Occipital lobe (tissue), 2 donors: ENCODE results near the gene SASH1. TPM values are rescaled to one million over a fixed set of nuclear protein-coding genes. Genes with fewer than 3 reads are reported as not detected.

ENCODE experiments used
- DNase-seq: peaks from one replicate; lab custom pipeline; 2025; lab: John Stamatoyannopoulos, UW
- total RNA-seq: library from RNA; depleted of rRNA; stranded (reverse); fragments of >200 nt; gene quantifications from one replicate; pipeline ENCODE4 v1.2.3, GENCODE V29; 2014

Gene SASH1
- total RNA-seq, 1 donor from 2014 or later, result 25.4 TPM

DNA sequence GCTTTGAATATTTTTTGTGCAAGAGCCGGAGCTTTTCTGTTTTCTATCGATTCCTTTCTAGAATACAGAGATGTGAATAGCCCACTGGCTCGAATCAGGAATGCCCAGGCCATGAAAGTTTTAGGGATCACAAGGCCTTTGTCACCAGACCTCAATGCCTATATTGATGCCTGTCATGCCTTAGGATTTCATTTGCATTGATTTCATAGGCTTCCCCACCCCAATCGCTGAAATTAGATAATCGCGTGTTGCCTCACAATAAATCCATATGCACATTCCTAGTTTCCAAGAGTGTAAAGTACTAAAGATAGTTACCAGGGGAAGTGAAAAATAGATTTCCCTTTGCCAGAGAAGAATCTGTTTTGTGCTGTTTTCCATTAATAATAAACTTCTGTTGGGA is 150.8 kb downstream of the SASH1 start:
- no peak for DNase-seq

DNA sequence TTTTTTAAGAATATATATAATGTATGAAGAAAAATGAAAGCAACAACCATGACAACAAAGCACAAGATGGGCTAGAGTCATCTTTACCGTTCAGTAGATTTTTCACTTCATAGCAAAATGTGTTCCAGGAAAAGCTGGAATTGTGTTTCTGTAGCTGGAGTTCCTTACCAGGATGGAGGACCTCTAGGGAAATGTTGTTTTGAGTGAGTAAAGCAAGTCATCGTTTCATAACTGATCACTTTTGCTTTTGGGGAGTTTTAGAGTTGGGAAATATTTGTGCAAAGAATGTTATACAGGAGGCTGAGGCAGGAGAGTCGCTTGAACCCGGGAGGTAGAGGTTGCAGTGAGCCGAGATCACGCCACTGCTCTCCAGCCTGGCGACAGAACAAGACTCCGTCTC is 151.6 kb downstream of the SASH1 start:
- DNase-seq, result no peak

DNA sequence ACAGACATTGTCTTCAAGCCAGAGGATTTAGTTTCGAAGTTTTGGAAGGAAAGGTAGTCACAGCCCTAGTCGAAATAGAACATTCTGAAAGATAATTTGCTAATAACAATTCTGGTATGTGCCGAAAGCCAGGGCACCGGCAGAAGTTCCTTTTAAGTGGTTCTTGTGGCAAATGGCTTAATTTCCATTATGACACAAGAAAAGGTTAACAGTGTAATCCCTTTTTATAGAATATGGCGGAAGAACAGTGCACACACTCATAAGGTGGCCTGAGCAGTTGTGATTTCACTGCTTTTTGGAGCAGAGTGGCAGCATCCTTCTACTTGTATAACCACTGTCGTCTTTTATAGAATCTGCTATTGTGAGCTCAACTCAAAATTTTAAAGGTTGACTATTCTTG is 152.4 kb downstream of the SASH1 start:
- no peak for DNase-seq

DNA sequence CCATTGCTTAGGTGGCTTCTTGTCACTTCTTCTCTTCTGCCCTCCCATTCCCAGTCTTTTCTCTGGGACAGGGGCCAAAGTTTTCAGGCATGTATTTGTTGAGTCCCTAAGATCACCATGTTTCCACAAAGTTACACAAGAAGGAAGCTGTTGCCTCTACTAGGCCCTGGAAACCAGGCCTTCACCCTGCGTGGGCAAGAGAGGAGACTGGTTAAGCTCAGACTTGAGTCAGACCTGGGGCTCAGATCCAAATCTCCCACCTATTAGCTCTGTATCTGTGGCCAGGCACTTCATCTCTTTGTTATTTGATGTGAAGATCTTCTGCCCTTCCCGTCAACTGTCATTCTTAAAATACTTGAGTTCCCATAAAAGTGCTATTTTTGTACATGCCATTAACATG is 154.6 kb downstream of the SASH1 start:
- no peak for DNase-seq

DNA sequence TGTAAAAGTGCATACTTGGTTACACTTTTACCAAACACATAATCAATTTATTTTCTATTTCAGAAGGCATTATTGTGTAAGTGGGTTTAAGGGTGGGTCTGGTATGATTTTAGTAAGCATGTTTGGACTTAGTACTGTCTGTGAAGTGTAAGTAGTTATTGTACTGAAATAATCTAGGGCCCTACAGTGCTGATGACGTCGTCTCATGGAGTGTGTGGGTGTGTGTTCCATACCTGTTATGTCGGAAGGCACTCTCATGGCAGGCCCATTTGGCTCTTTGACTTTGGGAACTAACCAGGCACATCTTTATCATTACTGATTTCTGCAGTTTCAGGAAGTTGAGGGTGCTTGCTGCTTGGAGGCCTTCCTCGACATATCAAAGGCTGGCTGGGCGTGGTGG is 155.1 kb downstream of the SASH1 start:
- no peak for DNase-seq

DNA sequence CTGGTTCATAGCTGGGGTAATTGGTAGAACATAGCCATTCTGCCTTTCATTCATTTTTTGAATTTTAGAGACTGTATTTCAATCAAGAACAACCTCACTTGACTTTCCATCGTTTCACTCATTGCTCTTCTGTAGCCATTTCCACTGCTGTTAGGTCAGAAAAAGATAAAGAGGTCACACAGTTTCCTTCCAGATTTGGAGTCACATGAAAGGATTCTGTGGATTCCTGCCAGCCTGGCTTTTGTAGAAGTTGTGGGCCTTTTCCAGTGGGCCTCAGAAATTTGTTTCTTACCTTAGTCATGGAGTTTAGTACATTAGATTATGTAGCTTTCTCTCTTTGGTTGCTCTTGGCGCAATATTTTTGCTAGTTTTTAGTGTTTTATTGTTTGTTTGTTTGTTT is 157.8 kb downstream of the SASH1 start:
- DNase-seq, result no peak

DNA sequence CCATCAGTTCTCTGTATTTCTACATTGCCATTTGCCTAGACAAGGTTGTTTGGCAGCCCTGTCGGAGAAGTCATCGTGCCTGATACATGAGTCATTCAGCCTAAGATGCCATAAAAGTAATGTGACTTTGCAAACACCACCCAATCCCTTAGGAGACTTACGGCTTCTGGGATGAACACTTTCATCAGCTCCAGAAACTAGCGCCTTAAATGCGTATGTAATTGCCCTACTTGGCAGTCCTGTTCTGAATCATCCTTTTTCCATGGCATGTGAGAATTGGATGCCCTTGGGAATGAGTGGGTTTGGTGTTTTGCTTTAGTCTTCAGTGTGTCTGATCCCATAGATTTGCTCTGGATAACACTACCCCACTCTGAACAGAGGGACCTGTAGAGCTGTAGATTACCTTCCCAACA is 158.5 kb downstream of the SASH1 start:
- no peak for DNase-seq

DNA sequence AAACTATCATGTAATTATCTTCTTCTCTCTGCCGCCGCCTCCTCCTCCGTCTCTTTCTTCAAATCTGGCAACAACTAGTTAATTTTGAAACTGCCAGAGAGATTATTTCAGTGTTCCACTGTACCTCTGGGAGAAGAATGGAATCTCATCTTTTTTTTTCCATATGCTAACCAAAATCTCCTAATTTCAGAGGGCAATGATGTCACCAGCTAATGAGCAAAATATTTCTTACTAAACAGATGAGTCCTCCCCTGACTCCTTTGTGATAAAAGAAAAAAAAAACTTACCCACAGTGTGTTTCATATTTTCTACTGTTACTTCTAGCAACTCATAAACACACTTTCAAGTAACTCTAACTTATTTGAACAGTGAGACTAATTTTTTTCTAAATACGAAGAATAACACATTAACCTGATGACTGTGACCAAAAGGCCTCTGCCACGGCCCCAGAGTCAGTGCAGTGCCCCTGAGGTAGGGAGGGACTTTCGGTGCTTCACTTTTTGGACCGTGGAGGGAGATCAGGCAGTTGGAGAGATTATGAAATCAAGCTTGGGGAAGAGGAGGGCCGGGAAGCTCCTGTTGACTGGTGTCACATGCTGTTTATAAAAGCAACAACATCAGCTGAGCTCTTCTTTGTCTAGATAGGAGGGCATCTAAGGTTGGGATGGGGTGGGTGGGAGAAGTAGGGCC is 159.6 kb downstream of the SASH1 start:
- no peak for DNase-seq

DNA sequence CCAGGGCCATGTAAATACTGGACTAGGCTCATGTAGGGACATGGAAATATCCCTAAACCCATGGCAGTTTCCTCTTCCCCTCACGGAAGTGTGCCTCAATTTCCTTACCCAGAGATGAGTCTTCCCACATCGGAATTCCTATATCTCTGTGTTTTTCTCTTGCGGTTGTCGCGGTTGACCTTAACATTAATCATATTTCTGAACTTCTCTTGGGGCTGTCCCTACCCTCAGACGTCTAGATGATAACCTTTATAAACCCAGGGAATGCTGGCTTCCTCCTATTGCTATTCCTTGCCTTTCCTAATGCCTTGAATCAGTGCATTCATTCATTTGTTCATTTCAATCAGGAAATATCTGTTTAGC is 160.1 kb downstream of the SASH1 start:
- DNase-seq, result no peak

DNA sequence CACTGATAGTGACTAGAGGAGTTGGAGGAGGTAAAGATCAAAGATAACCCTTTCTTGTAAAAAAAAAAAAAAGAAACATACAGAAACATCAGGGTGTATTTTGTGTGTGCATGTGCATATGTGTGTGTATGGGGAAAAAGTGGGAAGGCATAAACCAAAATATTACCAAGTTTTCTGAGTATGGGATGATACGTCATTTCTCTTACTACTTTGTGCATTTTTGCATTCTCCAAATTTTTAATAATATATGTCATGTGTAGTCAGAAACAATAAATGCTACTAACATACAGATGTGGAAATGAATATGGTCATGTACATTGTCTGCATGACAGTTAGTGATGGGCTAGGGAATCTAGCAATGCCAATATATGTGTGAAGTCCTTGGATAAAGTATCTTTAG is 161.1 kb downstream of the SASH1 start:
- no peak for DNase-seq

DNA sequence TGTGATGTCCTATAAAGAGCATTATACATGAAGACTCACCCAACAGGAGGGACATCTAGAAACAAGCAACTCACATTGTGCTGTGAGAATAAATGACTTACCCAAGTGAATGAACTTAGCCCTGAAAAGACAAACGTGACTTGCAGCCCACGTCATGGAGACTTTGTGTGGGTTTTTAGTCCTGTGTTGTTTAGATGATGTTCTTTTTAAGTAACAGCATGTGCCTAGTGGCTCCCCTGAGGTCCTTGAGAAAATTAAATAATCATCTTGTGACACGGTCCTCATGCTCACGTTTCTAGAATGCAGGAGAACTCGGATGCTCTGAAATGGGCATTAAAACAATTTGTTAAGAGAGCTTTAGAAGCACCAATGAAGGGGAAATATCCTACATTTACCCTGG is 165.1 kb downstream of the SASH1 start:
- no peak for DNase-seq

DNA sequence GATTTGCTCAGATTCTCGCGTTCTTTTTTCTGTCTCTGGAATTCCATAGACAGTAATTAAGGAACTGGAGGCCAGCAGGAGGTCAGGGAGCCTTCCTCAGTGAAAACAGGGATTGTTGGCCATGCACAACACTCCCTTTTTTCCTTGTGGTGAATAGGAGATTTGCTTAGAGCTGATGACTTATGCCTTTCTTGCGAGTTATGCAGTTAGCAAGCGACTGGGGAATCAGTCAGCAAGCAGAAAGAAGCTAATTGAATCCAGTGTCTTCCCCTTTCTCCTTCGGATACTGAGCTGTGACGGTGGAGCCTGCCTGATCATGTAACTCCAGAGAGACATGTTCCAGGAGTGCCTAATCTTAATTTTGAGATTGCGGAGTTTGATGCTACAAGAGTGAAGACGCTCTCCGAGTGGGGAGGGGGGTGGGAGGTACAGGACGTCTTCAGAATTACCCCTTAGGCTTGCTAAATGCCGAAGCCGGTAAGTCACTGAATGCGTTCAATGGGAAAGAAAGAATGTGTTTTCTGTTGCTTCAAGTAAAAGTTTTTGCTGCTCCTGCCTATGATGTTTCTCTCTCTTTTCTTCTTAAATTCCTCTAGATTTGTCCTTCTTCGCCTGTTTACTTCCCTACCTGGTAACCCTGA is 165.9 kb downstream of the SASH1 start:
- no peak for DNase-seq

DNA sequence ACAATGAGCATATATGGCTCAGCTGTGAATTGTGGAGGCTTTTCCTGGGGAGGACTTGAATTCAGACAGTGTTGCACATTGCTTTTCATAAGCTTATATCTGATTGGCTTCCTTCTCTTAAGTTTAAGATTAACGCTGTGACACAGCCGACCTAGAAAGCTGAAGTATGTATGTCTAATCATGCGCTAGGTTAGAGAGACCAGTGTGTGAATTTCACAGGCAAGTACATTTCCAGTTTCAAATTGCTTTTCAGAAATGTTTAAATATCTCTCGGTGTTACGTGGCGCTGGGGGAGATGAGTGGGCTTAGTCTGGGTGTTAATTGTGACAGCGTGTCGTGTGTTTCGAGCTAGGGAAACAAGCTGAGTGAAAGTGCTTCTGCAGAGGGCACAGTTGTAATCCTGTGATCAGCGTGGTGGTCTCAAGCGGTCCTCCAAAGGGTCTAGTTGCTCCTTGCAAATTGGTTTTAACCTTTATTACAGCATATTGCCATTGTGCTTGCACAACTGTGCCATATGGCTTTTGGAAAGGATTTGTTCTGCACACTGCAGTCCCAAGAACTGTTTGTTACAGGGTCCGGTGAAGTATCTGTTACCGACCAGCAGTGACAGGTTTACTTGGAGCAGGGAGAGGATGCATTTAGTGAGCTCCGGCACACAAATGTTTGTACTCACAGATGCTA is 166.6 kb downstream of the SASH1 start:
- no peak for DNase-seq

DNA sequence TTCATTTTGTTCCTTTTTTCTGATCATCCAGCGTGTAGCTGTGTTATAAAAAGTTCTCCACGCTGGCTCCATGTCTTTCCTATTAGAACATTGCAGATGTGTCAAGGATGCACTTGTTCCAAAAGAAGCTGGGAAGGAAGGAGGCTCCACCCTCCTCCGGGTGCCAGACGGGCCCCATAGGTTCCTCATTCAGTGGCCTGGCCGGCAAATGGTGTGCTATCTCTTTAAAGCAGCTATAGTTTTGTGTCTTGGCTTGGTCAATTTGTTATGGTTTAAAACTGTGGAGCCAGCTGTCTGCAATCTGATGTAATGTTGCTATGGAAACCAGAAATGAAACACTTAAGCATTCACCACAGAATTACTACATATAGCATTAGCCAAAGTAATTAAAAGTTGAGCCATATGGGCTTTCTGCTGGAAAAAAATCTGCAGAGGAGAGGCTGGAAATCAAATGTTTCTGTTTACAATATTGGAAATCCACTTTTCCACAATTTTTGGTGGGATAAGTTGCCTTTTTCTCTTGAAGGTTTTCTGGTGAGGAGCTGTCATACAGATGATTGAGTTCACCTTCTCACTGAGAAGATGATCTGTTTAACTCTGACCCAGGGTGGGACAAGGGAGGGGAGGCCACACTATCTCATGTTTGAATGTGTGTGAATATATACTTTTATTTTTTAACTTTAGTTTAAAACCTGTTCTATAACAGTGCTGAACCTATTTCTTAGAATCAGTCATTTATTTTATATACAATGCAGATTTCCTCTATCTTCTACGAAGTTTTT is 167.4 kb downstream of the SASH1 start:
- DNase-seq, result peak; percentile 58

DNA sequence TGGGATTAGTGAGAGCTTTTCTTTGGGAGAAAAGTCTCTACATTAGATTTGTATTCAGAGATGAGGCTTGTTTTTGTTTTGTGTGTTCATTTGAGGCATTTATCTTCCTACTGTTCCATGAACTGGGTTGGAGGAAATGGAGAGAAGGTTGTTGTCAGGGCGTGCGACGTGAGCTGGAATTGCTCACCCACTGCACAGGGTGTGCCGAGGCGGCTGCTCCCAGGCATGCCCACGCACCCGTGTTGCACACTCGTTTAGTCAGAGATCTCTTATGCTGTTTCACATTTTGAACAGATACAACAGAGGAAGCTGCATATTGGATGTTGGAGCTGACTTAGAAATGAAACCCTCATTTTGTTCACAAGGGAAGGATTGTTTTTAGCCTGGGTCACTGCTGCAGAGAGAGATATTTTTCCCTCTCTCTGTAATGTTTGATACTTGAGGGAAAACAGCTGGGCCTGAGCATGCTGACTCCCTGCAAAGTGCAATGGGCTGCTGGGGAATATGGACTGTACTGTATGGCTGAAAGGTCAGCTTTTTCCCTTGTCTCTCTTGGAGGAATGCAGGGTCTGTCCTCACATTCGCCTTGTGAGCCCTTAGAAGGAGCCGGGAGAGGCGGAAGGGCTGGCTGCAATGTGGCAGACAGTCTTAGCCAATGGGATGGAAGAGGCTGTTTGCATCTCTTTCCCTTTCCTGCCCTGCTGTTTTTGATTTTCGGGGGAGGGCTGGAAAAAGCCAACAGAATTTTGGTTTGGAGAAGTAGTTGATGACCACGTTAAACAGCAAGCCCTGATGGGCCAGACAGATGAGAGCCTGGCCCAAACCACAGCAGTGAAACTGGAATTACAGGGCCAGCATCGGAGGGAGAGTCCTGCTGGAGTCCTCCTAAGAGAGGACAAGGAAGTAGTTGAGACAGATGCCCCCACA is 170.8 kb downstream of the SASH1 start:
- DNase-seq, result no peak

DNA sequence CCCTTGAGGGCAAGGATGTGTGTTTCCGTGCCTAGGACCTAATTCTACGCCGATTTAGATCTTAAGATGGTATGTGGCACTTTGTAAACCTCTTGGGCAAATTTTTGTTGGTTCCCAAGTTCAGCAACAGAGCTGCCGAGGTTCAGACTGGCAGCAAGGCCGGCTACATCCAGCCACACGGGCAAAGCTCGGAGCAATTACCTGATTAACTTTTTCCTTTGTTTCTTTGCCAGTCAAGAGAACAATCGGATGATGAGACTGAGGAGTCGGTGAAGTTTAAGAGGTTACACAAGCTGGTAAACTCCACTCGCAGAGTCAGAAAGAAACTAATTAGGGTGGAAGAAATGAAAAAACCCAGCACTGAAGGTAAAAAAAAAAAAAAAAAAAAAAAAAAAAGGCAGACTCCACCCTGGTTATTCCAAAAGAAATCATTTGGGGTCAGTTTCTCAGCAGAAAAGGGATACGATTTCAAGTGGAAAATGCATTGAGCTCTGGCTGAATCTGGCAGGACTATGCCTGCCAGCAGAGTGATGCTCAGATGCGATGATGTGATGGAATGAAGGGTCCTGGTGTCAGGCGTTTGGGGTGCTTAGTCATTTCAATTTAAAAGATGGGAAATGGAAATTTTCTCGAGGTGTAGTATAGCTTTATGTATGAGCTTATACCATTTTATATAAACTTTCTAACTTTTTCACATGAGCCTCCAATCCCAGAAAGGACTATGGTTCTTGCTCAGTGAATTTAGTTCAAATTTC is 171.6 kb downstream of the SASH1 start:
- no peak for DNase-seq

DNA sequence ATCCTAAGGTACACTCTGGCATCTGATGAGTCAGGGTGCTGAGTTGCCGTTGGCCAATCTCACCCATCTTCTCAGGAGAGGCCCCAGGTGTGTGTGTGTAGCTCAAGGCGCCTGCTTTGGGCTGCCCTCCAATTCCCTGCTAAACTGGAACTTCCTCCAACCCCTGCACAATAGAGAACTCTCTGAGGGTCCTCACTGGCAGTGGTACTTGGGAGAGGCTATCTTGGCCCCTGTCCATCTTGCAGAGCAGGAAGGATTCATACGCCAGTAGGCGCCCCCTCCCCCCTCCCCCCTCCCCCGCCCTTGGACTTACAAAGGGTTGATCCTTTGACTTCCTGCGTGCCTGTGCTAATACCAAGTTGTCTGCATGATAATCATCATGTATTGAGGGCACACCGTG is 173.6 kb downstream of the SASH1 start:
- no peak for DNase-seq

DNA sequence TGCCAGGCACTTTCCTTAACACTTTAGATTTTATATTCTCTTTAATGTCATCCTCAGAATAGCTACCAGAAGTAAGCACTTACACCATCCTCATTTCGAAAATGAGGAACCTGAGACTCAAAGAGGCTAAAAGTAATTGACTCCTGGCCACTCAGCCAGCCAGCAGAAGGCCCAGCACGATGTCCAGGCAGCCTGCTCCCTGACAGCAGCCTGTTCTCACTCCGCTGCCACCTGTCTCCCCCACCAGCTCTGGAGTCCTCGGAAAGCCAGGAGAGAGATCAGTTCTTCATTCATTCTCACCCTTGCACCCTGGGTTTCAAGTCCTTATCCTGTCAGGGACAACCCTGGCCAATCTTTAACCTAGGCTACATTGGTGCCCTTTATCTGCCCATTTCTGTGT is 174.0 kb downstream of the SASH1 start:
- DNase-seq, result no peak

DNA sequence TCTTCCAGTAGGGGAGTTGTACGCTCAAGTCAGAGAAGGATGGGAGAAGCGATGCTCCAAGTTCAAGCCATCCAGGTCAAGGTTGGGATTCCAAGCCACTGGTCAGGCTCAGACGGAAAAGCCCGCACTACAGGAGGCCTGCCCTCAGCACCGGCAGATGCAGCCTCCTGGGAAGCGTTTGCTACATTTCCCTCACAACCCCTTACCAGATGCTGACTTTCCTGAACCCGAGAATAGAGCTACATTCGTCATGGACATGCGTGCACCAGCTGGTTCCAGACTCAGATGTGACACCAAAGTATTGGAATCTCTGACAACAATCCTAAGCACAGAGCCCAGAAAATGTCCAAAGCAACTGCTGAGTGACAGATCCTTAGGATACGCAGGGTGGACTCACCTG is 174.8 kb downstream of the SASH1 start:
- DNase-seq, result no peak

DNA sequence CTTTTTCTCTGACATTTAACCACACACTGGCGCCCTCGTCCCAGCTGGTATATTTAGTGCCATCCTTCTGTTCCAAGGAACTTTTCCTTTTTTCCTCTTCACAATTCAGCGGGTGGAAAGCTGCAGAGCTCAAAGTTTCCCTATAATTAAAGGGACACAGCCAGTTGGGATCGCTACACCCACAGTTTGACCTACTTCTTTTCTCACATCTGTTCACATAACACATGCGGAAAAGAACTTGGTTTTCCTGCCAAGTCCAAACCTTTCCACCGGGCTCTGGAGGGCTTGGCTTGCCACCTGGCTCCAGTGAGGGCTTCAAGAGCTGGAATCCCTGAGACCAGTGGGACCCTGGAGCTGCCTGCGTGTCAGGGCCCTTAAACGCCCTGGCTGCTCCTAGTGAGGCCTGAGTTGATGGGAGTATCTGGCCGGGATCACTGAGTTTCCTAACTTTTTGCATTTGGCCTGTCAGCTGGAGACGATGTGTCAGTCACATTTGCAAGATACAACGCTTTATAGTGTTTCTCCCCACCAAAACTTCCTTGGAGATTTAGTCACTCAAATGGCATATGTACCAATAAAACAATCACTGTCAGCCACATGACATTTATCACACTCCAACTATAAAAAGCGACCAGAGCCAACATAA is 176.0 kb downstream of the SASH1 start:
- DNase-seq, result peak; percentile 34
